Thoracic aorta (tissue), 2 donors: ENCODE measurements around the gene ASIC3. TPM values are rescaled to one million over a fixed set of nuclear protein-coding genes. Genes with fewer than 3 reads are reported as not detected.

Experiments
- ATAC-seq: fragments of 150-250 bp; one replicate; pipeline ENCODE4 v1.8.0; 2017; ENCODE audit warnings: low read depth; ENCODE audit not compliant: insufficient number of reproducible peaks, low FRiP score
- DNase-seq: peaks from one replicate; pipeline ENCODE4 v3.0.0-alpha.2; 2020; ENCODE audit warnings: low spot score
- H3K27ac ChIP-seq, 2 donors: fragments of 200-600 bp; sonication (generic); 1 replicate in 1 of 2; 2 replicates in 1 of 2; pipeline ENCODE4 v1.5.1; 2016; ENCODE audit warnings: mild to moderate bottlenecking in 2 of 2, moderate library complexity in 2 of 2
- H3K27me3 ChIP-seq: fragments of 200-600 bp; sonication (generic); replicated peaks from 2 replicates; pipeline ENCODE4 v1.6.0; 2016; ENCODE audit warnings: mild to moderate bottlenecking; ENCODE audit not compliant: insufficient read depth
- H3K36me3 ChIP-seq: fragments of 200-600 bp; sonication (generic); one replicate; pipeline ENCODE4 v1.5.1; 2016
- H3K4me1 ChIP-seq, 2 donors: fragments of 200-600 bp; sonication (generic); 1 replicate in 1 of 2; 2 replicates in 1 of 2; pipeline versions ENCODE4 v1.5.1 to v1.6.0; 2016; ENCODE audit warnings: low read depth in 2 of 2, mild to moderate bottlenecking in 1 of 2; ENCODE audit not compliant: control insufficient read depth in 1 of 2
- H3K4me3 ChIP-seq: fragments of 200-600 bp; sonication (generic); 2 replicates; pipeline ENCODE4 v1.5.1; 2016; ENCODE audit warnings: mild to moderate bottlenecking
- H3K9me3 ChIP-seq: fragments of 200-600 bp; sonication (generic); 2 replicates; pipeline ENCODE4 v1.5.1; 2016
- total RNA-seq, 2 donors: library from RNA; depleted of rRNA; stranded (reverse); fragments of >200 nt; gene quantifications; one replicate each; pipeline versions ENCODE4 v1.1.0 to v1.2.3, GENCODE V29; 2016
- TF ChIP-seq, protein P1 (sequence below): fragments of 200-600 bp; sonication (generic); IDR thresholded peaks from one replicate; pipeline ENCODE4 v1.5.1; 2019; ENCODE audit warnings: antibody characterized with exemption

ASIC3 gene
- total RNA-seq, 2 donors from 2014 or later = 2.0 to 2.8 TPM

DNA sequence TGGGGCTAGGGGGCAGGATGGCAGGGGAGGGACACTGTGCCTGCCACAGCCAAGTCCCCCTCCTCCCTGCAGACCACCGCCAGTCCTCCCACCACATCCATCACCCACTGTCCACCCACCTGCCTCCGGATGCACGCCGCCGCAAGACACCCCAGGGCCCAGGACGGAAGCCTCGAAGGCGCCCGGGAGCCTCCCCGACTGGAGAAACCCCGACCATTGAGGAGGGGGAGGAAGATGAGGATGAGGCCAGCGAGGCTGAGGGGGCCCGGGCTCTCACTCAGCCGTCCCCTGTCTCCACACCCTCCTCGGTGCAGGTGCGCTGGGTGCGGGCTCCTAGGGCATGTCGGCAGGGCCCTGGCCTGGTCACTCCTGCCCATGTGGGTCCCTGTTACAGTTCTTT is 16.1 kb downstream of the ASIC3 start:
- ATAC-seq (no peak), DNase-seq (no peak)
- TF ChIP-seq, protein P1, sequence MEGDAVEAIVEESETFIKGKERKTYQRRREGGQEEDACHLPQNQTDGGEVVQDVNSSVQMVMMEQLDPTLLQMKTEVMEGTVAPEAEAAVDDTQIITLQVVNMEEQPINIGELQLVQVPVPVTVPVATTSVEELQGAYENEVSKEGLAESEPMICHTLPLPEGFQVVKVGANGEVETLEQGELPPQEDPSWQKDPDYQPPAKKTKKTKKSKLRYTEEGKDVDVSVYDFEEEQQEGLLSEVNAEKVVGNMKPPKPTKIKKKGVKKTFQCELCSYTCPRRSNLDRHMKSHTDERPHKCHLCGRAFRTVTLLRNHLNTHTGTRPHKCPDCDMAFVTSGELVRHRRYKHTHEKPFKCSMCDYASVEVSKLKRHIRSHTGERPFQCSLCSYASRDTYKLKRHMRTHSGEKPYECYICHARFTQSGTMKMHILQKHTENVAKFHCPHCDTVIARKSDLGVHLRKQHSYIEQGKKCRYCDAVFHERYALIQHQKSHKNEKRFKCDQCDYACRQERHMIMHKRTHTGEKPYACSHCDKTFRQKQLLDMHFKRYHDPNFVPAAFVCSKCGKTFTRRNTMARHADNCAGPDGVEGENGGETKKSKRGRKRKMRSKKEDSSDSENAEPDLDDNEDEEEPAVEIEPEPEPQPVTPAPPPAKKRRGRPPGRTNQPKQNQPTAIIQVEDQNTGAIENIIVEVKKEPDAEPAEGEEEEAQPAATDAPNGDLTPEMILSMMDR = no peak
- Histone ChIP-seq H3K27me3 (no peaks in the 10 kb centered on the region), H3K36me3 (peaks cover 38% of the 10 kb centered on the region), H3K9me3 (no peaks in the 10 kb centered on the region), H3K4me3 (no peak overlapping the region), H3K27ac (no peak overlapping the region), H3K4me1 (peaks cover 26 to 34% of the 10 kb centered on the region in 2 donors)

DNA sequence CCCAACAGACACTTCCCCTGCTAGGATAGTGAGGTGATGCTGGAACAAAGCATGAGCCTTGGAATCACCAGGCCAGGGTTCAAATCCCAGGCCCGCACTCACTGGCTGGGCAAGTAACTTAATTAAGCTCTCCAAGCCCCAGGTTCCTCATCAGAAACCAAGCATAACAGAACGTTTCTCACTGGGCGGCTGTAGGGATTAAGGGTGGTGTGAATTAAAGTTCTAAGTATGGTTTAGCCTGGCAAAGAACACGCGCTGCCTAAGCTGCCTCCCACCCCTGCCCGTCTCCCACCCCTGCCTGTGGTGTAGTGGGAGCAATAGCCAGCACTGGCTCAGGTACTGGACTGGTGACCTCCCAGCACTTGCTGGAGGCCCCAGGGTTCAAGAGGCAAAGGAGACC is 16.7 kb downstream of the ASIC3 start:
- H3K4me1 ChIP-seq = peaks cover 26 to 34% of the 10 kb centered on the region in 2 donors
- TF ChIP-seq, protein P1 = no peak
- H3K4me3 ChIP-seq = no peak overlapping the region
- H3K27ac ChIP-seq = no peak overlapping the region
- no peaks in the 10 kb centered on the region for H3K27me3 ChIP-seq
- DNase-seq (no peak), ATAC-seq (no peak)
- peaks cover 41% of the 10 kb centered on the region for H3K36me3 ChIP-seq
- H3K9me3 ChIP-seq = no peaks in the 10 kb centered on the region

DNA sequence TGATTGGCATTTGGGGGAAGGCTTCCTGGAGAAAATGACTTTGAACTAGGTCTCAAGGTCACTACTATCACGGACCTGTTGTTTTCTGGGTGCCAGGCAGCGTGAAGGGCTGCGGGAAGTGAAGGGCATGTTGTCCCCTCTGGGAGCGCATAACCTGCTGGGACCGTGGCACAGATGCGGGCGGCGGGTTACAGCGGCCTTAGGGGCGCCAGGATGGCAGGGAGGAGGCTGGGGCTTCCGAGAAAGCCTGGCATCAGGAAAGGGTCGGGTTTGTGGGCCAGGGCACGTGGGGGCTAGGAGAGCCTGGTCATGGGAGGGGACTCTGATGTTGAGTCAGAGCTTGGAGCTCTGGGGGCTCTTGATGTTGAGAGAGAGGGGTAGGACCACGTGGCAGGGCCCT is 17.2 kb downstream of the ASIC3 start:
- Histone ChIP-seq H3K4me3 (no peak overlapping the region), H3K36me3 (peaks cover 46% of the 10 kb centered on the region), H3K27ac (no peak overlapping the region), H3K9me3 (no peaks in the 10 kb centered on the region), H3K27me3 (no peaks in the 10 kb centered on the region), H3K4me1 (peaks cover 22 to 30% of the 10 kb centered on the region in 2 donors)
- DNase-seq (no peak), ATAC-seq (no peak)
- TF ChIP-seq, protein P1 = no peak

DNA sequence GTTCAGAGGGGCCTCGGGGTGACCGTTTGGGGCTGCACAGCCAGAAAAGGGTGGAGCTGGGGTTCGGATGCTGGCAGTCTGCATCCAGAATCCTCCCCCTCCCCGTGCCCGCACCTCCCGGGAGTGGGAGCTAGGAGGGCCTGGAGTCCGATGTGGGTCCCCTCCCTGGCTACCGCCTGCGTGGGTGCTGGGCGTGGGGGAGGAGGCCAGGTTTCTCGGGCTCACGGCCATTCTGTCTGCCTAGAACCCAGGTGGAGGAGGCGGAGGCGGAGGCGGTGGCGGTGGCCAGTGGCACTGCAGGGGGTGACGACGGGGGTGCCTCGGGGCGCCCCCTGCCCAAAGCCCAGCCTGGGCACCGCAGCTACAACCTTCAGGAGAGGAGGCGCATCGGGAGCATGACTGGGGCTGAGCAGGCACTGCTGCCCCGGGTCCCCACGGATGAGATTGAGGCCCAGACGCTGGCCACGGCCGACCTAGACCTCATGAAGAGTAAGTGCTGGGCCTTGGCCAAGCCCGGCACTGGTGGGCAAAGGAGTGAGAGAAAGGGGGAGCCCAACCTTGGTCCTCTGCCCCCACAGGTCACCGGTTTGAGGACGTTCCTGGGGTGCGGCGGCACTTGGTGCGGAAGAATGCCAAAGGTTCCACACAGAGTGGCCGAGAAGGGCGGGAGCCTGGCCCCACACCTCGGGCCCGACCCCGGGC is 18.1 kb downstream of the ASIC3 start:
- Histone ChIP-seq H3K27me3 (no peaks in the 10 kb centered on the region), H3K4me1 (peaks cover 13 to 21% of the 10 kb centered on the region in 2 donors), H3K36me3 (peaks cover 54% of the 10 kb centered on the region), H3K27ac (no peak overlapping the region), H3K9me3 (no peaks in the 10 kb centered on the region), H3K4me3 (no peak overlapping the region)
- DNase-seq (no peak), ATAC-seq (no peak)
- TF ChIP-seq, protein P1 = no peak

DNA sequence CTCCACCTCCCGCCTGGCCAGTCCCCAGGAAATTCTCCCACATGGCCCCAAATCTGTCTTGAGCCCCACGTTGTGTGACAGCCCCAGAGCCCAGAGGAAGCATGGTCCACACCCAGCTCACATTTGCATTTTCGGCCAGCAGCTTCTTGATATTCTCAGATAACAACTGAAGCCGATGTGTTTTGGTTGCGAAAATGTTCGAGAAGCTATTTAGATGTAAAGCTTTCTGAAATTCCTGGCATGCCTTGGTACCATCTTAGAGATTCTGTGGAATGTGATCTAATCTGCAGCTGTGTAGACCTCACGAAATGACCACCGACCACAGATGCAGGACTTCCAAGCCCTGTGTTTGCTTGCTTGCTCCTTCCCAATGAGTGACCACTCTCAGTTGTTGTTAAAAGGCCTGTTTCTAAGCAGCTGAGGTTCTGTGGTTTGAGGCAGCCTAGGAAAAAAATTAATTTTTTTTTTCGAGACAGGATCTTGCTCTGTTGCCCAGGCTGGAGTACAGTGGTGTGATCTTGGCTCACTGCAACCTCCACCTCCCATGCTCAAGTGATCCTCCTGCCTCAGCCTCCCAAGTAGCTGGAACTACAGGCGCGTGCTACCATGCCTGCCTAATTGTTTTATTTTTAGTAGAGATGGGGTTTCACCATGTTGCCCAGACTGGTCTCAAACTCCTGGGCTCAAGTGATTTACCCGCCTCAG is 19.9 kb downstream of the ASIC3 start:
- TF ChIP-seq, protein P1 = no peak
- no peak for DNase-seq
- H3K27ac ChIP-seq = no peak overlapping the region
- H3K9me3 ChIP-seq = no peaks in the 10 kb centered on the region
- no peak for ATAC-seq
- peaks cover 0 to 6% of the 10 kb centered on the region in 2 donors for H3K4me1 ChIP-seq
- no peak overlapping the region for H3K4me3 ChIP-seq
- no peaks in the 10 kb centered on the region for H3K27me3 ChIP-seq
- H3K36me3 ChIP-seq = peaks cover 64% of the 10 kb centered on the region
